HG03025 (cell line): ENCODE data around the gene ABI3BP.

Experiments
- ATAC-seq: cut with Tn5 transposase; IDR thresholded peaks from one replicate; pipeline ENCODE4 v1.9.1; 2021; ENCODE audit warnings: mild to moderate bottlenecking, moderate library complexity; ENCODE audit not compliant: unreplicated experiment, low FRiP score

ABI3BP gene

DNA sequence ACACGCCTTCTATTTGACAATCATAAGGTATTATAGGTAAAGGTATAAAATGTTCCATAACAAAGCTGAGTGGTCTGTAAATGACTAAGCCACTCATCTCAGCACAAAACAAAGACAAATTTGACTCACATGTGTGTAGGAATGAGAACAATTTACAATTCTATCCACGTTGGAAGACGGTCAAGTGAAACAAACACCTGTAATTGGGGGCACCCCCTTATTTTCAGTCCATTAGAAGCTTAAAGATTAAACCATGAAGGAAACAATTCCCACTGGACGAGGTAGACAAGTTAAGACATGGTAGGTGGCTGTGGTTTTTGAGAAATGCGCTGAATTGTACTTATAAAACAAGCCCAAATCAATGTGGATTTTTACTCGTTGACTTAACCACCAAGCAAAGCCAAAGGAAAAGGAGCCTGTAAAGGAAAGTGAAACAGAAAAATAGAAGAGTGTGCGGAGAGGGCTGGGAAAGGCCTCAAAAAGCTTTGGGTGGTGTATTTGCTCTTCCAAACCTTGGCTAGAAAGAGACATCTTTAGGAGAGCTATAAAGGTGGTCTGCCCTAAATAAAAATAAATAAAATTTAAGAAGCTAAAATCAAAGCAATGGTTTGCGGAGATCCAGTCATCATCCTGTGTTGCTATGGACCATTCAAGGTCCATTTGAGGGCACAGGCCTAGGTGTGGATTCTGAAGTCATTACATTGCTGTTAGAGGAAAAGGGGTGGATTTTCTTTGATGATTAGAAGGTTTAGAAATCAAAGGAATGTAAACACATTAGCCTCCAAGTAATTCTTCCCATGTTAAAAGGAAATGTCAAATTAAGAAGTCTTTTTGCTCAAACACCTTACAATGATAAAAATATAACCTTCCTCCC, 148.9 kb downstream of the ABI3BP start:
- no peak for ATAC-seq

DNA sequence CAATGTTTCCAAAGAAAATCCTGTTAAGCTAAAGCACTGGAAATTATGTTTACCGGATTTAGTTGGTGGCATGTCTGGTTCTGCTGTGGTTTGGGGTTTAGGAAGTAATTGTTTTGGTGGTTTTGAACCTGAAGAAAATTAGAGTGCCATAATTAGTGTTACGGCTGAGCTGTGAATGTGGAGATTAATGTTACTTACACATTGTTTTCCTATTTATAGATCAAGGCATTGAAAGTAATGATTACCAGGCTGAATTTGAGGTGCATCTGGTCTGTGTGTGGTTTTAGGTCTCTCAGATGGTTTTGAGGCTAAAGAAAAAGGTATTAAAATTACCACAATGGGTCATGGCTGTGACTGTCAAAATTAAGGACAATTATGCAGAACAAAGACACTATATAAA, 155.1 kb downstream of the ABI3BP start:
- ATAC-seq, result no peak

DNA sequence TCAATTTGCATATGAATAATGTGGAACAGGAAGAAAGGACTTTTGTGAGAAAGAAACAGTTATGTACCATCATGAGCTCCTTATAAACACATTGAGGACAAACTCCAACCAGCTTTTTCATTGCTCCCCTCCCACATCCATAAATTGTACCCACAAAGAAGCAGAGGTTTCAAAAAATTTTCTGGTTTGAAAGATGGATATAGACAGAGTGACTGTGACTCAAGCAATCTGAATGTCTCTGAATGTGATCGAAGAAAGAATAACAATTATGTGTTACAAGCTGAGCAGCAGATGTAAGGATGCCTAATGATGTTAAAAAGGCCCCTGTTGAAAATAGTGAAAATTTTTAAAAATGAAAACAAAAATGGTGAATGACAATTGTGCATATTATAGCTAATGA, 156.6 kb downstream of the ABI3BP start:
- no peak for ATAC-seq

DNA sequence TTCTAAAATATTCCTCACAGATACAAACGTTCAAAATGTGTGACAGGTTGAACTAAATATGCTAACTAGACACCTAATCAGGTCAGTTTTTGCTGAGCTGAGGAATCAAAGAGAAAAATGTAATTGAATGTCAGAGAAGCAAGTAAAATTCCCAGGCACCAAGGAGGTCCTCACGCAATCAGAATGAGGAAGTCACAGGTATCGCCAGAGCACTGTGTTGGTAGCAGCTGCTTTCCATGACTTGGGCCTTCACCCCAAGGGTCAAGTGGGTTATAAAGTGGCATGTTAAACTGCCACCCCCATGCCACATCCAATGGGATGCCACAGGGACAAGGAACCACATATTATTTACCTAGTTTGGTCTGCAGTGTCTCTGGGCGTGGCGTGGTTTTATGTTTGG, 158.9 kb downstream of the ABI3BP start:
- no peak for ATAC-seq

DNA sequence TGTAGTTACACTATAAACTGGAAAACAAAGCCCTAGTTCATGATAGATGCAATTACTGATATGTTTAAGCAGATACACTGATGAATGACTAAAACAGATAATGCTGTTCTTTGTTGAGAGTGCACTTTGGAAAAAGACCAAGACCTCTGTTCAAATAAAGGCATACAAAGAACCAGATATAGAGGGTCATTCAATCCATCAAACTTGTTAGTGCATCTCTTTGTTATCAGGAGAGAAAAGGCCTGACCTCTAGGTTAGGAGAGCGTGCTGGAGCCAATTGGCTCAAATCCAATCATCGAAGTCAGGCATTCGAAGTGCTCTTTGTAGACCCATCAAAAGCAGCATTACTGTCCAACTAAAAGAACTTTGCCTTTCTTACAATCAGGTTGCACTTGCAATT, 159.7 kb downstream of the ABI3BP start:
- no peak for ATAC-seq

DNA sequence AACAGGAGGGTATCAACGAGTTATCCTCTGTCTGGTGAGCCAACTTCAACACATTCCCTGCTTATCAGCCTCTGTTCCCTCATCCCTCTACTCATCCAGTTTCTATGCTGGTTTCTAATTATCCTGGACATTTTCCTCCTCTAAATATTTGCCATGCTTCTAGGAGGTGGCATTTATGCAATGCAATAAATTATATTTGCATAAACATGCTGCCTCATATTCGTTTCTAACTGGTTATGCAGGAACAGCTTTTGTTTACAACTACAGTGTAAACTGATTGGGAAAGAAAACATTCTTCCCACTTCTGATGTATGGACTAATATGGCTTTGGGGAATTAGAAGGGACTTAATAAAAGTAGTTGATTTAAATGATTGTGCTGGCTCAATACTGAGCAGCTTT, 161.6 kb downstream of the ABI3BP start:
- ATAC-seq, result no peak

DNA sequence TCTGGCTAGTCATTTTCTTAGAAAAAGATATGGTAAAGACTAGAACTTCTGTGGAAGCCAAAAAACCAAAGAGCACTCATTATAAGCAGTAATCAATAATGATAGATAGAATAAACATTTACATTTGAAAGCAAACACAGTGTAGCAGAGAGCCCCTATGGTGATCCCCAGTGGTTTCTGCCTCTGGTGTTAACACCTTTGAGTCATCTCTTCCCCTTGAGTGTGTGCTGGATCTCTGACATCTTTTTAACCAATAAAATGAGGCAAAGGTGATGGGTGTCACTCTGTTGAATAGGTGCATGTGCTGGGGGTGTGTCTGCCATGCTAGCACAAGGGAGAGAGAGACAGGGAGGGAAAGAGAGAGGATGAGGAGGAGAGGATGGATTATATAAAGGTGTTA, 162.3 kb downstream of the ABI3BP start:
- ATAC-seq, result no peak

DNA sequence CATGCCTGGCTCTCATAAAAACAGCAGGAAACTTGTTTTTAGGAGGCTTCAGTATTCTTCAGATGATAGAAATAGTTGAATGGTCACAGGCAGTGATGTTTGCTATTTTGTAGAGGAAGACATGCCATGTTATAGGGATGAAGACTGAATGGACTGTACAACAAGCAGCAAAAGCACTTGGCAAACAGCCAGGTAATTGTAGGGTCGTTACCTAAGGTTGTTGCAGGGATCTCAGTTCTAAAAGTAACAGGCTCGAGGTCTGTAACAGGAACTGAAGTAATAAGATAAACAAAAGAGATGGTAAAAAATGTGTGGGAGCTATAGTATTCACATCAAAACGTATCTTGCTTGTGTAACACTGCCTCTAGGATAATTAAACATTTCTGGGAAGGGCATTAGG, 167.6 kb downstream of the ABI3BP start:
- ATAC-seq, result no peak

DNA sequence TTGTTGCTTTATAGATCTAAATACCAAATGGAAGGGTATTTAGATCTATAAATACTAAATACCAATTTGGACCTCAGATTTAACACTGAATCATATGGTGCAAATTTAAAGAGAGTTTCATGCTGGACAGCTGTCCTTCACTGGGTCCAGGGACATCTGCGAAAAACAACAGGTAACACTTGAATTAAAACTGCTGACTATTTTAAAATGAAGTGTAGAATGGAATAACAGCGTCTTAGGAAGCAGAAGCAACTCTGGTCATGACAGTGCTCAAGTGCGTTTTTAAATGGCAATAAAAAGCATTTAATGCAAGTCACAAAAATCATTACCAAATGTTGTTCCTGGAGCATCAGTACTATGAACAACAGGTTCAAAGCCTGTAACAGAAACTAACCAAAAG, 177.6 kb downstream of the ABI3BP start:
- no peak for ATAC-seq

DNA sequence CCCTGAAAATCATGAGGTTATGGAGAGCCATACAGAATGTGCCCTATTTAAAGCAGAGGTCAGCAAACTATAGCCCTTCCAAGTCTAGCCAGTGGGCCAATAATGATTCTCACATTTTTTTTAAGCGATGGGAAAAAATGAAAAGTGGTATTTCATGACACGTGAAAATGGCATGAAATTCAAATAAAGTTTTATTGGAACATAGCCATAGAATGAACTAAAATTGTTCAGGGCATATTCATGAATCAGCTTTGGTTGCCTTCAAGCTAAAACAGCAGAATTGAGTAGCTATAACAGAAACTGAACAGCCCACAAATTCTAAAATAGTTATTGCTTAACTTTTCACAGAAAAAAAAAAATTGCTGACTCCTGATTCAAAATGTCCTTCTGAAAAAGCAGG, 179.4 kb downstream of the ABI3BP start:
- ATAC-seq, result no peak

DNA sequence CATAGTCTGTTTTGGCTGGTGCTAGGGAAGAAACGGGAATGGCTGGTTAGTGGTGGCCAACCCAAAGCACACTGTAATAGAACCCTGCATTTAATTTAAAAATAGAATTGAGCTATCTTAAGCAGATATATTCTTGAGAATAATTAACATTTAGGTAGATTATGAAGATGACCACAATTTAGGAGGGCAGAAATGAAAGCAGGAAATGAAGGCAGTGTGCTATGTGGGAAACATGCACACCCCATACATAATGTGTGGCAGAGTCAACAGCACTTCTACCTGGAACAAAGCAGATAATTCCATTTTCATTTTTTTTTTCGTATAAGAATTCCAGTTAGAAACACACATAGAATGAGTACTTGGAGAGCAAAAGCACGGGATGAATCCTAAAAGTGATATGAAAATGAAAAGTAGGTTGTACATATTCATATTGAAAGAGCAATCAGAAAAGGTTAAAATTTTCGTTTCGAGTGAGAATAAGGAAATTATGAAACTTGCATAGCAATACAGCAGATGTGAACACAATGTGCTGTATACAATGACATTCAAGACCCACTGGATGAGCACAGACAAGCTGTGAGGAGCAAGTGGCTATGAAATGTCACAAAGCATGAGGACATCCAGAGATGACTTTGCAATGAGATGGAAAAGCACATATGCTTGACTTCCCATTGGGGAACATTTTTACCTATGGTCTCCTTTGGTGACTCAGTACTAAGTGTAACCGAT, 181.3 kb downstream of the ABI3BP start:
- no peak for ATAC-seq

DNA sequence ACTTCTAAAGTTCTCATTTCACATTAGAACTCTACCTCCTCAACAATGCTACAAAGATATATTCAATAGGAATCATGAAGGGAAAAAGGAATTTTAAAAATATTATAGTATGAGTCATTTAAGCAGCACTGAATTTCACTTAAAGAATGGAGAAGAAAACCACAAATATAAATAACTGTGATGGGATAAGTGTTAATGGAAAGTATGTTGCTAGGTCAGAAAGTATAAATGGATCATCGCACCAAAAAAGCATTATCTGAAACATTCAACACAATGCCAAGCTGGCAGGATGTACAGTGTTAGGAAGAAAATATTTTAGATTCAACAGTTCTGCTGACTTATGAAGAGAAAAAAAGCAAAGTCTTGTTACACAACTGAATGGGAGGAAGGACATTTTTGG, 182.6 kb downstream of the ABI3BP start:
- no peak for ATAC-seq

DNA sequence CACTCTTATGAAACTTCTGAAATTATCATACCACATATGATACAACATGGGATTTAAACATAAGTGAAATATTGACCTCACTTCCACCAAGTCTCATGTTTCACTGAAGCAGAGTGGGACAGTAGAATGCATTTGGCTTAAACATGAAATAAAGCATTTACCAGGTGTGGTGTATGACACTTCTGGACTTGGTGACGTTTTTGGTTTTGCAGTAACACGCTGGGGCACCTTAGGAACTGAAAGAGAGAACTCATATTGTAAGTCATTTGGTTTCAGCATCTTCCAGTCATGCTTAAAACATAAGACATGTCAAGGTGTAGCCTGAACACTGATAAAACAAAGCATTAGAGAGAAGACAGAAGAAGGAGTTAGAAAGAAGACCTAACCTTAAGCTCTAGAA, 188.6 kb downstream of the ABI3BP start:
- no peak for ATAC-seq

DNA sequence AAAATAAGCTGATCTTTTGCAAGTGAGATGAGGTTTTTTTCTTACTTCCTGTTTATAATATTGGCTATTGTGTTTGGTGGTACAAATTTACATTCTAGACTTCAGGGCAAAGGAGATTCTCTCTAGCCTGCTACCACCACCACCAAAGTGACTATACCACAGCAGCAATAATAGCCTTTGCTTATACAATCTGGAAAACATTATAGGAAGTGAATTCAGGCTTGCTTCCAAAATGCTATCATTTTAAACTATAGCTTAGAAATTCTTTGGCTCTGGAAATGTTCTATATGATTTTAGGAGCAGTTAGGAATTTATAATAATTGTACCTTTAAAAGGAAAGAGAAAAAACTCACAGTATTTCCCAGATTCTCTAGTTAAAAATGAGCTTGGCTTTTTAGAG, 189.5 kb downstream of the ABI3BP start:
- no peak for ATAC-seq

DNA sequence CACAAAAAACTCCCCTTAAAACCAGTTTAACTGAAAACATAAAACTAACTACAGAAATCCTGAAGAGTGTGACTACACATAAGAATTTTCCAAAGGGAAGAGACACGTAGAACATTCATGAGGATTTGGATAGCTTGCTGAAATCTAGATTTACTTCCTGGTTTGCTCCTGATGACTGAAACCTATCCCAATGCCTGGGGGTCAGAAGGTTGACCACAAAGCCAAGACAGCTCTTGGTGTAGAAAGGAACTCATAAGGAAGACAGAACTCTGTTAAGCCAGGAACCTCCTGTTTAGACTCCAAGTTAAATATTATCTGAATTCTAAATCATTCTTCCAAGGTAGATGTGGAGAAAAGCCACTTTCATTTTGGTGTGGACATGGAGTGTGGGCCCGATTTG, 191.1 kb downstream of the ABI3BP start:
- no peak for ATAC-seq

DNA sequence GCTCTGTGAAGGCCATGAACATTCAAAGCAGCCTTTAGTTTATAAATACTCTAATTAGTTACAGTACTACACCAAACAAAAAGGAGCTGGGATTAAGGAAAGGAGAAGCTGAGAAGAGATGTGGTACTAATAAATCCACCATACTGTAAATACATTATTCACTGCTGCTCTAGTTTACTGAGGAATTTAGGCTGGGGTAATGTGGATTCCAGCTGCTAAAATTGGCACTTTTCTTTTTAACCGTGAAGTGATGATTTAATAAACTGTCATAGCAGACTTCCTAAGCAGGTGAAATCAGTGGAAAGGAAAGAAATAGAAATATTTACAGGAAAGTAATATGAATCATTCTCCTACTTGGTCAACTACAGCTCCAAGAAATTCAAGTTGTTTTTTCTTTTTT, 195.2 kb downstream of the ABI3BP start:
- ATAC-seq, result no peak

DNA sequence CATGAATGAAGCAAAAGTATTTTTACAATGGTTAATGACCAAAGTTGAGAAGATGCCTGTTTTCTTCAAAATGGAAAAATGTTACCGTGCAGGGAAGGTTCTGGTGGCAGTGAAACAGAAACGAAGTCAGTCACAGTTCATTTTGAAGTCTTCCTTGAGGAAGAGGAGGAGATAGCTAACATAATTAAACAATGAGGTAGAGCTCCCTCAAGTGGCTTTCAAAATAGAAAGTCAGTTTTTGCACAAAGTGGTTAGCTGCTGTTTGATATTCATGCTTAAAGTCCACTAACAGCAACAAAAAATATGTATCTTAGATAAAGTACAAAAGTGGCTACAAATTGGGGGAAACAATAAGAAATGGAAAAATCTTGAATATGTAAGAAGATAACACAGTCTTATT, 196.7 kb downstream of the ABI3BP start:
- ATAC-seq, result no peak

DNA sequence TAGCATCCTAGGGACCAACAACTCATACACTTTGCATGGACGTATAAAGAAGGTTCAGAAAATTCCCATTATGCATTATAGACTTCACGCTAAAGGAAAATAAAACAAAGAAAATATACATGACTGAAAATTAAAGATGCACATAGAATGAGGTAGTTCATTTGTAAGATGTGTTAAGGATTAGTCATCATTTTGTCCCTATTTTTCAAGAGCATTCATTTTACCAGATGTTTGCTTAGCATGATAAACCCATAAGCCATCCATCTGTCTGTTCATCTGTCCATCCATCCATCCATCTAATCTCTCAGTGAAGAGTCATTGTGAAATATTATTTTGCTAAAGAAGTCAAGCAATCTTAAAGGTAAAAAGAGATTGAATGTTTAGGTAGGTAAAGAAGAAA, 203.6 kb downstream of the ABI3BP start:
- no peak for ATAC-seq

DNA sequence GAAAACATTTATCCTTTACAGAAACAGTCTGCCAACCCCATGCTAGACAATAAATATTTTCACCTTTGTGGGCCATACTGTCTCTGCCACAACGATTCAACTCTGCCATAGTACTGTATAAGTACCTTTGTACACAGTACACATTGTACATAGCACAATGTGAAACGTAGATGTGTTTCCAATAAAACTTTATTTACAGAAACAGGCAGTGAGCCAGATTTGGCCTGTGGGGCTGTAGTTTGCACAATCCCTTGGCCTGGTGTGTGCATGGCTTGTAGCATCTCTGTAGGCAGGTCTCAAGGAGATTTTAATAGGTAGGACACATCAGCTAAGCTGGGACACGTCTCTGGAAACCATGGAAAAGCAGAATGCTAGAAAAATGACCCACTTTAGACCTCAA, 209.6 kb downstream of the ABI3BP start:
- no peak for ATAC-seq

DNA sequence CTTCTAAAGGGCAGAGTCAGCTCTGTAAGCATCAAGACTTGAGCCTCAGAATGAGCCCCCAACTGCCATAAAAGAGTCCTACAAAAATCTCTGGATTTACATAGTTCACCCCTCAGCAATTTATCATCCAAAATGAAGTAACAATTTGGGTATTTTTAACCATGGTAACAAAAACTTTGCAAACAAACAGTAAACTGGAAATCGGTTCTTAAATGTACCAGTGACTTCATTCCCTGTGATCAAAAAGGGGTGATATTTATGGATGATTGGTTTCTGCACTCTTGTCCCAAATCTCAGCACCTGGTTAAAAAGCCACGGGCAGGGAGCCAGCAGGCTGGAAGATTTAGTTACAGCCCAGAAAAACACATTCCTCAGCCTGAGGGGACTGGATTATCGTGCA, 210.3 kb downstream of the ABI3BP start:
- no peak for ATAC-seq

DNA sequence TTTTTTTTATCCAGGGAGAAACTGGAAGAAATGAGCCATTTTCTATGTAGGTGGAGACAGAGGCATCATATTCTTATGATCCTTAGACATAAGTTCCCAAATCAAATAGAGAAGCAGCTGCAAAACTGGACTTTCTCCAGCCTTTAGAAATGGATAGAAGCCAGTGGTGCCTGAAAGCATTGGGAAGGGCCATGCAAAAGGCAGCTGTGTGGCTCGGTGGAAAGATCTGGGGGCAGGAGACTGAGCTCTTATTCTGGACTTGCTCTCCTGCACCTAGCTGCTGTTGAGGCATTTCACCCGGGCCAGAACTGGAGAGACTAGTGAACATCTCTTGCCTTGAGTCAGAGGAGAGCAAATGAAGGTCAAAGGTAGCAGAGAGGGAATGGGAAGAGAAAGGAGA, 210.9 kb downstream of the ABI3BP start:
- ATAC-seq, result no peak

DNA sequence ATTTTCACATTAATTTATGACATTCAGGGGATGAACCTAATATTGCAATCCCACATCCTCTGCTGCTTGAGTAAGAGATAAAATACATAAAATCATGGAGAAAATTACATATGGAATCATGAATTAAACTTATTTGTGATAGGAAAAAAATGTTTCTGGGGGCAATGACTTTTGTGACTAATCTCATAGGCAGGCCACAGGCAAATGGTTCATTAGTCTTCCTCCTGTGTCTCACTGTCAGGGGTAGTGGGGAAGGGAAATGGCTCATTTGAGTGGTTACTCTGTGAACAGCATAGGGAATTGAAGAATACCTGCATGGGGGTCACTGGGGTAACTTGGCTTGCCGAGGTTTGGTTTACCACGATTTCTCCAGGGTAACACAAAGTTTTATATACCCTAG, 211.9 kb downstream of the ABI3BP start:
- no peak for ATAC-seq
